Mesothelial cell of epicardium (in vitro differentiated cells): Measurements from ENCODE around the gene CDKAL1. TPM values are rescaled to one million over a fixed set of nuclear protein-coding genes. Genes with fewer than 3 reads are reported as not detected.

Source experiments
- DNase-seq, 2 experiments: peaks; one replicate each; pipeline ENCODE4 v3.0.0; 2021; ENCODE audit warnings: low spot score in 2 of 2; ENCODE audit not compliant: unreplicated experiment in 2 of 2
- H3K27ac Mint-ChIP-seq: 2 replicates; pipeline ENCODE4 v1.8.0; 2021; ENCODE audit warnings: mixed read lengths
- H3K27me3 Mint-ChIP-seq: 2 replicates; pipeline ENCODE4 v1.8.0; 2021; ENCODE audit warnings: low read depth, mixed read lengths
- H3K36me3 Mint-ChIP-seq: 2 replicates; pipeline ENCODE4 v1.8.0; 2021; ENCODE audit warnings: mixed read lengths
- H3K4me1 Mint-ChIP-seq: 2 replicates; pipeline ENCODE4 v1.8.0; 2021; ENCODE audit warnings: mixed read lengths
- H3K4me3 Mint-ChIP-seq: 2 replicates; pipeline ENCODE4 v1.8.0; 2021; ENCODE audit warnings: mild to moderate bottlenecking, moderate library complexity, mixed read lengths
- H3K9me3 Mint-ChIP-seq: 2 replicates; pipeline ENCODE4 v1.8.0; 2021; ENCODE audit warnings: mixed read lengths
- total RNA-seq: library from RNA; stranded (reverse); gene quantifications from 3 replicates; pipeline ENCODE4 v1.2.1, GENCODE V29; 2021
- TF ChIP-seq, protein P1 (sequence below): fragments of 200-600 bp; sonication (generic); IDR thresholded peaks from one replicate; pipeline ENCODE4 v1.5.0; 2021; ENCODE audit warnings: antibody characterized with exemption; ENCODE audit not compliant: unreplicated experiment

CDKAL1 gene
- total RNA-seq, 1 donor from 2014 or later: 22.6 TPM

DNA sequence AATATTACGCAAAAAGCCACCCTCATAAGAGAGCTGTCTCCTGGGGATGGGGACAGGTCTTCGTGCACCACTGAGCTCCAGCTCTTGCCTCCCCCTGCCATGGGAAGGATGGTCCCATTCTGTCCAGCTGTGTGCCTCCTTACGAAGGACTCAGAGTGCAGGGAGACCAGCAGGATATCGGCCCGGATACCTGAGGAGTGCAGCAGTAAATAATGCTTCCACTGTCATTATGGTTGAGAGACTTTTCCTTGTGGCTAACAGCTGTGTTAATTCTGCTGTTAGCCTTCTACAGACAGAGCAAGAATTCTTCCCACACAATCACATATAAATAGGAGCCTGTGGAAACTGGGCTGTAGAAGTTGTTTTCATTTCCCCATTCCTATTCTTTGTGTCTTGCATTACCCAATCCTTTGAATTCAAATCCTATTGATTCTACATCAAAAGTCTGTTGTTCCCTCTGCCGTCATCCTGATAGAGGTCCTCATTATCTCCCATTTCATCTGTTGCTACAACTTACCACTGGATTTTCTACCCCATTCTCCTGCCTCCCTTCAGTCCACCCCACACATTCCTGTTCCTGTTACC, 694.7 kb downstream of the CDKAL1 start:
- no peak for DNase-seq
- peak overlapping the region; percentile 27 for H3K27ac Mint-ChIP-seq
- peaks cover 30% of the 10 kb centered on the region for H3K36me3 Mint-ChIP-seq
- H3K4me3 Mint-ChIP-seq: no peak overlapping the region
- TF ChIP-seq, protein P1, sequence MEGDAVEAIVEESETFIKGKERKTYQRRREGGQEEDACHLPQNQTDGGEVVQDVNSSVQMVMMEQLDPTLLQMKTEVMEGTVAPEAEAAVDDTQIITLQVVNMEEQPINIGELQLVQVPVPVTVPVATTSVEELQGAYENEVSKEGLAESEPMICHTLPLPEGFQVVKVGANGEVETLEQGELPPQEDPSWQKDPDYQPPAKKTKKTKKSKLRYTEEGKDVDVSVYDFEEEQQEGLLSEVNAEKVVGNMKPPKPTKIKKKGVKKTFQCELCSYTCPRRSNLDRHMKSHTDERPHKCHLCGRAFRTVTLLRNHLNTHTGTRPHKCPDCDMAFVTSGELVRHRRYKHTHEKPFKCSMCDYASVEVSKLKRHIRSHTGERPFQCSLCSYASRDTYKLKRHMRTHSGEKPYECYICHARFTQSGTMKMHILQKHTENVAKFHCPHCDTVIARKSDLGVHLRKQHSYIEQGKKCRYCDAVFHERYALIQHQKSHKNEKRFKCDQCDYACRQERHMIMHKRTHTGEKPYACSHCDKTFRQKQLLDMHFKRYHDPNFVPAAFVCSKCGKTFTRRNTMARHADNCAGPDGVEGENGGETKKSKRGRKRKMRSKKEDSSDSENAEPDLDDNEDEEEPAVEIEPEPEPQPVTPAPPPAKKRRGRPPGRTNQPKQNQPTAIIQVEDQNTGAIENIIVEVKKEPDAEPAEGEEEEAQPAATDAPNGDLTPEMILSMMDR: no peak
- H3K27me3 Mint-ChIP-seq: no peaks in the 10 kb centered on the region
- peaks cover 15% of the 10 kb centered on the region for H3K4me1 Mint-ChIP-seq
- peaks cover 14% of the 10 kb centered on the region for H3K9me3 Mint-ChIP-seq

- Mint-ChIP-seq H3K27me3 (no peaks in the 10 kb centered on the region), H3K36me3 (peaks cover 42% of the 10 kb centered on the region), H3K4me1 (peaks cover 19% of the 10 kb centered on the region), H3K9me3 (peaks cover 28% of the 10 kb centered on the region), H3K27ac (no peak overlapping the region), H3K4me3 (no peak overlapping the region)
- TF ChIP-seq, protein P1: no peak
- no peak for DNase-seq
Measured at GRCh38 chr6:21230536-21230935, 696.3 kb downstream of the CDKAL1 start.

DNA sequence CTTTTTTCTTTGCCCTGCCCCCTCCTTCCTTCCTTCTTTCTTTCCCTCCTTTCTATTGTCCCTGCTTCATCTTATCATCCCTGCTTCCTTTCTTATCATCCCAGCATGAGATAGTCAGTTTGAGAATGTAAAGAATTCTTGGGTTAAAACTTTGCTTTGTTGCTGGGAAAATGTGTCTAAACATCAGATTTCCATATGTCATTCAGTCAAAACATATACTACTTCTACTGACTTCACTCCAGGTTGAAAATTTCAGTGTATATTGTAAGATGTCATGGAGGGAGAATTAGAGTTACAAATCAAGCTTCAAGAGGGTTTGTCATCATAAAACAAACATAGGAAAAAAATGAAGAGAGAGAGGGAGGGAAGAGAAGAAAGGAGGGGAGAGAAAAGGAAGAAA, 700.9 kb downstream of the CDKAL1 start:
- peaks cover 13% of the 10 kb centered on the region for H3K4me1 Mint-ChIP-seq
- no peak for DNase-seq
- H3K27ac Mint-ChIP-seq: peak overlapping the region; percentile 47
- H3K36me3 Mint-ChIP-seq: peaks cover 65% of the 10 kb centered on the region
- no peak overlapping the region for H3K4me3 Mint-ChIP-seq
- TF ChIP-seq, protein P1: no peak
- H3K27me3 Mint-ChIP-seq: no peaks in the 10 kb centered on the region
- H3K9me3 Mint-ChIP-seq: peaks cover 44% of the 10 kb centered on the region

DNA sequence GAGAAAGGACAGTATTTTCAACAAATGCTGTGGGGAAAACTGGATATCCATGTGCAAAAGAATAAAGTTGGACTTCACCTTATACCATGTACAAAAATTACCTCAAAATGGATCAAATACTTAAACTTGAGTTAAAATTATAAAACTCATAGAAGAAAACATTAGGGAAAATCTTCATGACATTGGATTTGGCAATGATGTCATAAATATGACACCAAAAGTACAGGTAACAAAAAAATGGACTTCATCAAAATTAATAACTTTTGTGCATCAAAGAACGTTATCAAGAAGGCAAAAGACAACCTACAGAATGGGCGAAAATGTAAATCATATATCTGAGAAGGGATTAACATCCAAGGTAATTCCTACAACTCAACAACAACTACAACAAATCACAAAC, 704.0 kb downstream of the CDKAL1 start:
- peaks cover 43% of the 10 kb centered on the region for H3K36me3 Mint-ChIP-seq
- no peak overlapping the region for H3K4me3 Mint-ChIP-seq
- H3K27me3 Mint-ChIP-seq: no peaks in the 10 kb centered on the region
- H3K27ac Mint-ChIP-seq: no peak overlapping the region
- H3K9me3 Mint-ChIP-seq: peaks cover 42% of the 10 kb centered on the region
- TF ChIP-seq, protein P1: no peak
- DNase-seq: no peak
- H3K4me1 Mint-ChIP-seq: peaks cover 20% of the 10 kb centered on the region

DNA sequence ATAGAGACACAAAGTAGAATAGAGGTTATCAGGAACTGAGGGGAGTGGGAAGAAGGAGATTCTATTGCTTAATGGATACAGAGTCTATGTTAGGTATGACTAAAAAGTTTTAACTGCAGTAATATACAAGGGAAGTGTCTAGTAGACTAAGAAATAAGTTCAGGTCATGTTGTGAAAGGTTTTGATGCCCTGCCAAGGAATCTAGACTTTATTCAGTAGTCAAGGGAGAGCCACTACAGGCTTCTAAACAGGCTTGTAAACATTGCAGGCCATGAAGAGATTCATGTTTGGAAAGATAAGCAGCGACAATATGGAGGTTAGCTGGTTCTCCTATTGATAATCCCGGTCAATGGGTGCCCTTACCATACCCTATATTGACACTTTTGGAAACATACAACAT, 706.5 kb downstream of the CDKAL1 start:
- TF ChIP-seq, protein P1: no peak
- no peak for DNase-seq
- peaks cover 29% of the 10 kb centered on the region for H3K4me1 Mint-ChIP-seq
- H3K27ac Mint-ChIP-seq: no peak overlapping the region
- peaks cover 26% of the 10 kb centered on the region for H3K36me3 Mint-ChIP-seq
- H3K4me3 Mint-ChIP-seq: no peak overlapping the region
- no peaks in the 10 kb centered on the region for H3K27me3 Mint-ChIP-seq
- peaks cover 21% of the 10 kb centered on the region for H3K9me3 Mint-ChIP-seq
